CD14-positive monocyte (primary cell): Measurements from ENCODE around the gene DMPK. TPM values are rescaled to one million over a fixed set of nuclear protein-coding genes. Genes with fewer than 3 reads are reported as not detected.

Source experiments
- DNase-seq, 3 donors: peaks; one replicate each; pipeline ENCODE4 v3.0.0-alpha.2; 2011 to 2022
- H2AFZ ChIP-seq: 2 replicates; pipeline ENCODE4 v1.6.0; 2012; ENCODE audit warnings: mild to moderate bottlenecking, low read depth, low read length, inconsistent platforms; ENCODE audit not compliant: insufficient read depth, poor library complexity, severe bottlenecking
- H3K27ac ChIP-seq, 2 donors: 1 replicate in 1 of 2; 2 replicates in 1 of 2; pipeline ENCODE4 v1.5.1; 2012 to 2013; ENCODE audit warnings: low read length in 2 of 2, control low read depth in 1 of 2, inconsistent platforms in 1 of 2, low read depth in 1 of 2, mild to moderate bottlenecking in 1 of 2
- H3K27me3 ChIP-seq, 2 donors: one replicate each; pipeline versions ENCODE4 v1.6.0 to v1.6.1; 2011 to 2013; ENCODE audit warnings: low read length in 2 of 2; ENCODE audit not compliant: control insufficient read depth in 2 of 2, insufficient read depth in 2 of 2
- H3K36me3 ChIP-seq, 2 donors: replicated peaks in 1 of 2; 1 replicate in 1 of 2; 2 replicates in 1 of 2; pipeline versions ENCODE4 v1.5.1 to v1.6.1; 2012 to 2013; ENCODE audit warnings: low read length in 2 of 2, control low read depth in 1 of 2, inconsistent platforms in 1 of 2, mild to moderate bottlenecking in 1 of 2; ENCODE audit not compliant: insufficient read depth in 2 of 2, control insufficient read depth in 1 of 2
- H3K4me1 ChIP-seq, 2 donors: 1 replicate in 1 of 2; 2 replicates in 1 of 2; pipeline versions ENCODE4 v1.5.1 to v1.6.1; 2012 to 2013; ENCODE audit warnings: low read length in 2 of 2, control low read depth in 1 of 2, inconsistent platforms in 1 of 2, mild to moderate bottlenecking in 1 of 2, moderate library complexity in 1 of 2; ENCODE audit not compliant: insufficient read depth in 2 of 2, control insufficient read depth in 1 of 2
- H3K4me2 ChIP-seq: replicated peaks from 2 replicates; pipeline ENCODE3; 2012; ENCODE audit warnings: low read length, moderate library complexity, mild to moderate bottlenecking; ENCODE audit not compliant: poor library complexity, severe bottlenecking; ENCODE audit errors: extremely low read depth
- H3K4me3 ChIP-seq, 3 experiments: fragments of 200-600 bp in 1 of 3; sonication (generic) in 1 of 3; replicated peaks in 1 of 3; 1 replicate in 2 of 3; 2 replicates in 1 of 3; pipeline ENCODE4 v1.5.1; 2011 to 2013; ENCODE audit warnings: low read length in 3 of 3, mild to moderate bottlenecking in 3 of 3, control low read depth in 2 of 3, low read depth in 2 of 3, inconsistent platforms in 1 of 3, moderate library complexity in 1 of 3
- H3K79me2 ChIP-seq: 2 replicates; pipeline ENCODE4 v1.6.0; 2012; ENCODE audit warnings: mild to moderate bottlenecking, control low read depth, inconsistent platforms, low read length, moderate library complexity; ENCODE audit not compliant: insufficient read depth
- H3K9ac ChIP-seq: 2 replicates; pipeline ENCODE4 v1.6.0; 2017; ENCODE audit warnings: low read length, mild to moderate bottlenecking; ENCODE audit not compliant: insufficient read depth, poor library complexity, severe bottlenecking
- H3K9me3 ChIP-seq, 2 donors: replicated peaks in 1 of 2; 1 replicate in 1 of 2; 2 replicates in 1 of 2; pipeline versions ENCODE4 v1.5.1 to v1.6.1; 2012 to 2013; ENCODE audit warnings: low read length in 2 of 2, control low read depth in 1 of 2; ENCODE audit not compliant: control insufficient read depth in 1 of 2, insufficient read depth in 1 of 2
- H4K20me1 ChIP-seq: 2 replicates; pipeline ENCODE4 v1.6.0; 2012; ENCODE audit warnings: mild to moderate bottlenecking, low read length, control low read depth, moderate library complexity; ENCODE audit not compliant: insufficient read depth
- H3K27ac Mint-ChIP-seq, 7 donors: one replicate each; pipeline ENCODE4 v1.8.0; 2020; ENCODE audit warnings: mild to moderate bottlenecking in 7 of 7, mixed read lengths in 7 of 7, moderate library complexity in 6 of 7, inconsistent platforms in 2 of 7
- H3K27me3 Mint-ChIP-seq, 3 donors: one replicate each; pipeline ENCODE4 v1.8.0; 2021 to 2022; ENCODE audit warnings: low read depth in 3 of 3, mild to moderate bottlenecking in 3 of 3, mixed read lengths in 3 of 3, moderate library complexity in 3 of 3, inconsistent platforms in 1 of 3
- H3K36me3 Mint-ChIP-seq, 2 donors: one replicate each; pipeline ENCODE4 v1.8.0; 2020; ENCODE audit warnings: mixed read lengths in 2 of 2, inconsistent platforms in 1 of 2, mild to moderate bottlenecking in 1 of 2
- H3K4me1 Mint-ChIP-seq: one replicate; pipeline ENCODE4 v1.8.0; 2020; ENCODE audit warnings: mild to moderate bottlenecking, mixed read lengths
- H3K4me3 Mint-ChIP-seq, 2 donors: one replicate each; pipeline ENCODE4 v1.8.0; 2020; ENCODE audit warnings: mild to moderate bottlenecking in 2 of 2, mixed read lengths in 2 of 2, moderate library complexity in 1 of 2
- H3K9me3 Mint-ChIP-seq, 7 donors: one replicate each; pipeline ENCODE4 v1.8.0; 2020 to 2022; ENCODE audit warnings: mixed read lengths in 7 of 7, mild to moderate bottlenecking in 6 of 7, moderate library complexity in 6 of 7, inconsistent platforms in 2 of 7
- WGBS: methylation state at CpG from one replicate; pipeline ENCODE4 v1.1.5; 2013; ENCODE audit warnings: missing lambda C conversion rate; ENCODE audit not compliant: insufficient coverage; 5-methylcytosine and 5-hydroxymethylcytosine counted together
- intact Hi-C, 2 donors: fragments of 100-400 bp; cut with micrococcal nuclease; formaldehyde crosslinking; loops; one replicate each; pipeline versions ENCODE4 v1.15.0 to v1.15.1; 2023
- polyA minus RNA-seq: library from RNA; depleted of rRNA, polyadenylated mRNA; stranded (reverse); fragments of >200 nt; gene quantifications from 2 replicates; pipeline ENCODE4 v1.2.3, GENCODE V29; 2012
- polyA plus RNA-seq, 3 donors: library from polyadenylated mRNA; depleted of rRNA in 1 of 3; unstranded in 2 of 3; stranded (reverse) in 1 of 3; fragments of 300-500 nt in 2 of 3; fragments of >200 nt in 1 of 3; fragmentation: Illumina TruSeq in 2 of 3; gene quantifications; 1 replicate in 2 of 3; 2 replicates in 1 of 3; pipeline ENCODE4 v1.2.3, GENCODE V29; 2012 to 2021
- total RNA-seq, 12 experiments: library from RNA in 1 of 12; stranded (reverse) in 1 of 12; fragments of 120-200 nt in 1 of 12; gene quantifications; one replicate each; pipeline ENCODE4 v1.2.4 and lab custom pipeline; 2013 to 2026; ENCODE audit warnings: mixed read lengths in 6 of 12, inconsistent platforms in 1 of 12
- TF ChIP-seq, protein P1 (sequence below): fragments of 200-600 bp; IDR thresholded peaks from one replicate; pipeline ENCODE4 v1.8.0; 2022; ENCODE audit warnings: antibody characterized with exemption, mild to moderate bottlenecking

DMPK gene, protein sequence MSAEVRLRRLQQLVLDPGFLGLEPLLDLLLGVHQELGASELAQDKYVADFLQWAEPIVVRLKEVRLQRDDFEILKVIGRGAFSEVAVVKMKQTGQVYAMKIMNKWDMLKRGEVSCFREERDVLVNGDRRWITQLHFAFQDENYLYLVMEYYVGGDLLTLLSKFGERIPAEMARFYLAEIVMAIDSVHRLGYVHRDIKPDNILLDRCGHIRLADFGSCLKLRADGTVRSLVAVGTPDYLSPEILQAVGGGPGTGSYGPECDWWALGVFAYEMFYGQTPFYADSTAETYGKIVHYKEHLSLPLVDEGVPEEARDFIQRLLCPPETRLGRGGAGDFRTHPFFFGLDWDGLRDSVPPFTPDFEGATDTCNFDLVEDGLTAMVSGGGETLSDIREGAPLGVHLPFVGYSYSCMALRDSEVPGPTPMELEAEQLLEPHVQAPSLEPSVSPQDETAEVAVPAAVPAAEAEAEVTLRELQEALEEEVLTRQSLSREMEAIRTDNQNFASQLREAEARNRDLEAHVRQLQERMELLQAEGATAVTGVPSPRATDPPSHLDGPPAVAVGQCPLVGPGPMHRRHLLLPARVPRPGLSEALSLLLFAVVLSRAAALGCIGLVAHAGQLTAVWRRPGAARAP
- total RNA-seq (2013): 0.94 TPM
- polyA plus RNA-seq: 1 to 10 TPM in 1 of 3 donors, under 1 TPM in 1, not detected in 1; 0.17 to 3.8 TPM
- polyA minus RNA-seq: 0.14 and 0.48 TPM in 2 replicates
- total RNA-seq (lab: John Stamatoyannopoulos, UW): 0.08 to 3.6 (median 0.90) reads per million in 11 experiments

DNA sequence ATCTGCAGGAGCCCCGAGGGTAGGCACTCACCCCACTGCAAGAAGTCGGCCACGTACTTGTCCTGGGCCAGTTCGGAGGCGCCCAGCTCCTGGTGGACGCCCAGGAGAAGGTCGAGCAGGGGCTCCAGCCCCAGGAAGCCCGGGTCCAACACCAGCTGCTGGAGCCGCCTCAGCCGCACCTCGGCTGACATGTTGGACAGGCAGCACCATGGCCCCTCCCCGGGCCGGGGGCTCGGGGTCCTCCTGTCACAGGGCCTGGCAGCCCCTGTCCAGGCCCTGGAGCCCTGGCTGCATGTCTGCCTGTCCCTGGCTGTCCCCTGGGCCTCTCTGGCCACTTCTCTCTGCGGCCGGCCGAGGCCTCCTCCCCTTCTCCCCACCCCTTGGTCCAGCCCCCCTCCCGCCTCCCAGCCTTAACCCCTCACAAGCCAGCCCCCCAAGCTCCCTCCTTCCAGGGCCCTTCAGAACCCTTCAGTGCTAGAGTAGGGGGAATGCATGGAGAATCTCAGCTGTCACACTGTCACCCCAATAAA is at the start of gene DMPK:
Gene DMPK (minus strand): TSS at position 329 of the 530 bp plus-strand sequence. CDS start 138 bp downstream, at position 191.
- Mint-ChIP-seq H3K4me1 (peaks cover 18% of the 10 kb centered on the region), H3K27ac (peak within 1 kb of the TSS in 1 of 7 donors; percentile 27), H3K4me3 (peak within 1 kb of the TSS in 1 of 2 donors; percentile 82), H3K27me3 (peaks cover 93 to 100% (median 97%) of the 10 kb centered on the region in 3 donors), H3K9me3 (peaks cover 3 to 43% (median 23%) of the 10 kb centered on the region in 7 donors), H3K36me3 (peaks cover 15 to 18% of the 10 kb centered on the region in 2 donors)
- H3K4me3 ChIP-seq: no peak within 1 kb of the TSS
- no peak within 1 kb of the TSS for H3K27ac ChIP-seq
- peaks cover 54 to 100% of the 10 kb centered on the region in 2 donors for H3K27me3 ChIP-seq
- peaks cover 16 to 31% of the 10 kb centered on the region in 2 donors for H3K9me3 ChIP-seq
- no peak within 1 kb of the TSS for H2AFZ ChIP-seq
- intact Hi-C loops: no loop called here
- H3K79me2 ChIP-seq: no peaks in the 10 kb centered on the region
- WGBS: 65% methylated on average over 14 of the region's 18 CpGs
- no peak for DNase-seq
- H3K9ac ChIP-seq: no peak within 1 kb of the TSS
- peaks cover 99% of the 10 kb centered on the region for H4K20me1 ChIP-seq
- peaks cover 11 to 21% of the 10 kb centered on the region in 2 donors for H3K4me1 ChIP-seq
- TF ChIP-seq, protein P1, sequence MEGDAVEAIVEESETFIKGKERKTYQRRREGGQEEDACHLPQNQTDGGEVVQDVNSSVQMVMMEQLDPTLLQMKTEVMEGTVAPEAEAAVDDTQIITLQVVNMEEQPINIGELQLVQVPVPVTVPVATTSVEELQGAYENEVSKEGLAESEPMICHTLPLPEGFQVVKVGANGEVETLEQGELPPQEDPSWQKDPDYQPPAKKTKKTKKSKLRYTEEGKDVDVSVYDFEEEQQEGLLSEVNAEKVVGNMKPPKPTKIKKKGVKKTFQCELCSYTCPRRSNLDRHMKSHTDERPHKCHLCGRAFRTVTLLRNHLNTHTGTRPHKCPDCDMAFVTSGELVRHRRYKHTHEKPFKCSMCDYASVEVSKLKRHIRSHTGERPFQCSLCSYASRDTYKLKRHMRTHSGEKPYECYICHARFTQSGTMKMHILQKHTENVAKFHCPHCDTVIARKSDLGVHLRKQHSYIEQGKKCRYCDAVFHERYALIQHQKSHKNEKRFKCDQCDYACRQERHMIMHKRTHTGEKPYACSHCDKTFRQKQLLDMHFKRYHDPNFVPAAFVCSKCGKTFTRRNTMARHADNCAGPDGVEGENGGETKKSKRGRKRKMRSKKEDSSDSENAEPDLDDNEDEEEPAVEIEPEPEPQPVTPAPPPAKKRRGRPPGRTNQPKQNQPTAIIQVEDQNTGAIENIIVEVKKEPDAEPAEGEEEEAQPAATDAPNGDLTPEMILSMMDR: no peak
- no peak within 1 kb of the TSS for H3K4me2 ChIP-seq
- no peaks in the 10 kb centered on the region for H3K36me3 ChIP-seq

DNA sequence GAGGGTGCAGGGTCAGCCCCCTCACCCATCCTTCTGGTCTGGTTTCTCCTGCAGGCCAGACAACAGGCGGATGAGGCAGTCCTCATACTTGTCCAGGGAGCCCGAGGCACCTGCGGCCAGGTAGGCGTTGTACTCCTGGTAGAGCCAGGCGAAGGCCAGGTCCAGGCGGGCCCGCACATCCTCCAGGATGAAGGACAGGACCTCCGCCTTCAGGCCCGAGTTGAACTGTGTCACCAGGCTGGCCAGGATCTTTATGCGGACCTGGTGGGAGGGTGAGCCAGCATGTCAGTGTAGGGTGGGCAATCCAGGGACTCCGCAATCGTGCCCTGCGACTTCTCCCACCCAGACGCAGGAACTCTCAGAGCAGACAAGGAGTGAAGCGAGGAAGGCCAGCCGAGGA is 46.7 kb upstream of the DMPK start:
- Histone ChIP-seq H3K27ac (no peak overlapping the region), H4K20me1 (peaks cover 17% of the 10 kb centered on the region), H3K9ac (no peak overlapping the region), H2AFZ (no peak overlapping the region), H3K36me3 (peaks cover 93 to 99% of the 10 kb centered on the region in 2 donors), H3K9me3 (no peaks in the 10 kb centered on the region), H3K4me2 (no peak overlapping the region), H3K4me3 (no peak overlapping the region), H3K4me1 (no peaks in the 10 kb centered on the region), H3K79me2 (no peaks in the 10 kb centered on the region), H3K27me3 (no peaks in the 10 kb centered on the region)
- Mint-ChIP-seq H3K27ac (peak overlapping the region in 1 of 7 donors; percentile 75), H3K4me1 (no peaks in the 10 kb centered on the region), H3K4me3 (no peak overlapping the region), H3K9me3 (no peaks in the 10 kb centered on the region), H3K27me3 (peaks cover 0 to 5% (median 1%) of the 10 kb centered on the region in 3 donors), H3K36me3 (peaks cover 86 to 100% of the 10 kb centered on the region in 2 donors)
- over 99% methylated on average over 13 of the region's 16 CpGs for WGBS
- TF ChIP-seq, protein P1: no peak
- DNase-seq: no peak
- intact Hi-C loops: no loop called here
